Measurements from ENCODE around the gene OR10H1.
"Not testable (repeated sequence)": the region's sequence is repeated elsewhere in the genome, so short reads cannot be mapped to it uniquely, and the experiment has no call there.

OR10H1 gene

DNA sequence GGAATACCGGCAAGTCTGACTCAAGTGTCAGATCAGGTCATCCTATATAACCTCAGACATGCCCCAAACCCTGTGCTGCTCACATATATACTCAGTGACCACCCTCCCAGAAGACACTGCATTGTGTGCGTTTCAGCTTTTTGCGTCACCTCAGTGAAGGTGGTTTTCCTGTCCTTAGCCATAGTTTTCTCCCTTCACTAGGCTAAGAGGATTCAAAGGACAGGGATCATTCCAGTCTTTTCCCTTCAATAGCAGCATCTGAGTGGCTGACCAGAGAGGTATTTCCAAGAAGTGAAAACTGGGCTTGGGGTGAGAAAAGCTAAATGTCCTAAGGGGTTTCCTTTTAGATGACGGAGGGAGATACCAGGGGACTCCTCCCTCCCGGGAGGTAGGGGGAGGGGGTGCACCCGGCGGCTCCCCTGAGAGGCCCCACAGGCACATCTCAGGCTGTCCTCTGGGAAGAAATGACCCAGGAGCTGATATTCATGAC, 12.7 kb upstream of the OR10H1 start:
- DNase-seq: no peak

DNA sequence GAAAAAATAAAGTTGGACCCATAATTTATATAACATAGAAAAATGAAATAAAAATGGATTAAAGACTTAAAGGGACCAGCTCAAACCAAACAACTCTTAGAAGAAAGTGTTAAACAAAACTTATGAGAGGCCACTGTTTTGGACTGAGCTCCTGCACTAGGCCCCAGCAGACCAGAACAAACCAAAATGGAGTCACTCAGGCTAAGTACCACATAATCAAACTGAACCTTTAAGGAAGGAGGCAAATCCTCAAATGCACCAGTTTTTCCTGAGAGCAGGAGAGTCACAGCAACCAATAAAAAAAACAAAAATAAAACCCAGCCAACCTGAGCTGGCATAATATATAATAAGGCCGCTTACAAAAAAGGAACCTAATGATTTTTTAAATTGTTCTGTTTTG, 10.3 kb upstream of the OR10H1 start:
- no peak for DNase-seq

- no peak for DNase-seq
These were observed 5.2 kb upstream of the OR10H1 start for GRCh38 chr19:15820646-15821045.

DNA sequence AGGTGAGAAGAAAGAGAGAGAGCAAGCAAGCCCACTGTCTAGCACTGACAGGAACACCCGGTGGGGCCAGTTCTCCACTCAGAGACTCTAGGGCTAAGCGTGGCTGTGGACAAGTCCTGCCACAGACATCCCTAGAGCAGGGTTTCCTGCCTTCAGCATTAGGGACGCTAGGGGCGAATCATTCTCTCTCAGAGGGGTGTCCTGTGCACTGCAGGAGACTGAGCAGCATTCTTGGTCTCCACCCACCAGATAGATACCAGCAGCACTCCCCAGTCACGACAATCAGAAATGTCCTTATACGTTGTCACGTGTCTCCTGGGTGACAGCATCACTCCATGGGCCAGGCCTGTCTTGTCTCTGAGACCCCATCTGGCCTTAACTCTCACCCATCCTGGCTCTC, 1.5 kb downstream of the OR10H1 start:
- no peak for DNase-seq

- DNase-seq: no peak
These were observed 3.3 kb downstream of the OR10H1 start for GRCh38 chr19:15812060-15812722.

DNA sequence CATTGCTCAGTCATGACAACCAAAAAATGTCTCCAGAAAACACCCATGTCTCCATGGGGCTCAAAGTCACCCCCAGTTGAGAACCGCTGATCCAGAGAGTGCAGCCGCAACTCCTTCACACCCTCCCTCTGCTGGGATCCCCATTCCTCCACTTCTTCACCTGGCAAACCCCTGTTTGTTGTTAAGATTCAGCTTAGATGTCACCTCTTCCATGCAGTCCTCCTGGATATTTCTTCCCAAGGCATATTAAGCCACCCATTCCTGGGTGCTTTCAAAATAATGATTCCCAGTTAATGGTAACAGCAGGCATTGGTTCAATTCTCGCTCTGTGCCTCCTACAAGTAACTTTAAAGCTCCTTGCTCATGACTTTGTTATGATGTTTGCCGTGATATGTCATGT, 4.0 kb downstream of the OR10H1 start:
- no peak for DNase-seq

- no peak for DNase-seq
These were observed 5.1 kb downstream of the OR10H1 start for GRCh38 chr19:15810335-15810734.

DNA sequence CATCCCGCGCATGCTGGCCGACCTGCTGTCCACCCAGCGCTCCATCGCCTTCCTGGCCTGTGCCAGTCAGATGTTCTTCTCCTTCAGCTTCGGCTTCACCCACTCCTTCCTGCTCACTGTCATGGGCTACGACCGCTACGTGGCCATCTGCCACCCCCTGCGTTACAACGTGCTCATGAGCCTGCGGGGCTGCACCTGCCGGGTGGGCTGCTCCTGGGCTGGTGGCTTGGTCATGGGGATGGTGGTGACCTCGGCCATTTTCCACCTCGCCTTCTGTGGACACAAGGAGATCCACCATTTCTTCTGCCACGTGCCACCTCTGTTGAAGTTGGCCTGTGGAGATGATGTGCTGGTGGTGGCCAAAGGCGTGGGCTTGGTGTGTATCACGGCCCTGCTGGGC, 21.2 kb downstream of the OR10H1 start:
- not testable (repeated sequence) for DNase-seq

- no peak for DNase-seq
These were observed 25.4 kb downstream of the OR10H1 start for GRCh38 chr19:15790096-15790495.

- DNase-seq: no peak
These were observed 26.7 kb downstream of the OR10H1 start for GRCh38 chr19:15788594-15789270.

DNA sequence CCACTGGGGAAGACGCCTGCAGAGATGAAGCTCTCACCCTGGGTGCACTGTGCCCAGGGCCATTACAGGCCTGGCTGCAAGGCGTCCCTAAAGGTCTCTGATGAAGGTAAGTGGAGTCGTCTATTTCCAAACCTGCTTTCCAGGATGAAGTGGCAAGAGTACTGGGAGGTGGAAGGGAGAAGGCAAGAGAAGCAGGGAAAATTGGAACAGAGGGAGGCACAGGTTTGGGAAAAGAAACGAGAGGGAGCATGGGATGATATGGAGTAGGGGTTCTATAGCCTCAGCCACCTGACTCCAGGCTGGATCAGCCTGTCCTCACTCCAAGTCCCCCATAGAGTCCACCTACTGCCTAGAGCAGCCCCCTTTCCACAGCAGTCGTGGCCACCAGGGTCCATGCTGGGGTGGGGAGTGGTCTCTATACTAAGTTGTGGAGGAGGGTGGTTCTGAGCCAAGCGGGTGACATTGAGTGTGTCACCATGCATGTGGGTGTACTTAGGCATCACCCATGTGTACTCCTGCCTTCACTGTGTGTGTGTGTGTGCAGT, 27.8 kb downstream of the OR10H1 start, which contains the start of gene OR10H5:
TSS of gene OR10H5 (plus strand) at position 51 of the 545 bp plus-strand sequence. CDS start 6,388 bp downstream, outside the sequence.
- DNase-seq: no peak

GRCh38 chr19:15782896-15783295, 32.6 kb downstream of the OR10H1 start:
- not testable (repeated sequence) for DNase-seq

DNA sequence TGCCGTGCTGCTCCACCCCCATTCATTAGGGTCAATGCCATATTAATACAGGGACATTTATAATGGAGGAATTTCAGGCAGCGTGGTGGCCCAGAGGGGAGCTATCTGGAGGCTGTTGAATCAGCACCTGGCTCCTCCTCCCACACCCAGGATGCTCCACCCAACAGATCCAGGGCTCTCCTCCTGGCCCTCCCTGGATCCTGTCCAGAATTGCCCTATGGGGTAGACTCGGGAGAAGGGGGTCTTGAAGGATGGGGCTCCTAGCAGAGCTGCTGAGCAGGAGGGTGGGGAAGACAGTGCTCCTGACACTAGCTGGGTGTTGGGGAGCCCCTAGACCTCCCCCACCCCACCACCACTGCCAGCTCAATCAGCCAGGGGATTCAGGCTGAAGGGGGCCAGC, 33.3 kb downstream of the OR10H1 start:
- DNase-seq: no peak

DNA sequence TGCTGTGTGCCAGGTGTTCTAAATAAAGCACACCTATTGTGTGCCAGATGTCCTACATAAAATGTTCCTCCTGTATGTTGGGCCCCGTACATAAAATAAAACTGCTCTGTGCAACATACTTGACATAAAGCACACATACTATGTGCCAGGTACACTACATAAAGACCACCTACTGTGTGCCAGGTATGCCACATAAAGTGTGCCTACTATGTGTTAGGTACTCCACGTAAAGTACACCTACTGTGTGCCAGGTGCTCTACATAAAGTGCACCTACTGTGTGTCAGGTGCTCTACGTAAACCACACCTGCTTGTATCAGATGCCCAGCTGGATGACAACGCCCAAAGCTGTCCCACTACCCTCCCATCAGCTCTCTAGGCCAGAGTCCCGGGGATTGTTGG, 33.8 kb downstream of the OR10H1 start:
- no peak for DNase-seq

DNA sequence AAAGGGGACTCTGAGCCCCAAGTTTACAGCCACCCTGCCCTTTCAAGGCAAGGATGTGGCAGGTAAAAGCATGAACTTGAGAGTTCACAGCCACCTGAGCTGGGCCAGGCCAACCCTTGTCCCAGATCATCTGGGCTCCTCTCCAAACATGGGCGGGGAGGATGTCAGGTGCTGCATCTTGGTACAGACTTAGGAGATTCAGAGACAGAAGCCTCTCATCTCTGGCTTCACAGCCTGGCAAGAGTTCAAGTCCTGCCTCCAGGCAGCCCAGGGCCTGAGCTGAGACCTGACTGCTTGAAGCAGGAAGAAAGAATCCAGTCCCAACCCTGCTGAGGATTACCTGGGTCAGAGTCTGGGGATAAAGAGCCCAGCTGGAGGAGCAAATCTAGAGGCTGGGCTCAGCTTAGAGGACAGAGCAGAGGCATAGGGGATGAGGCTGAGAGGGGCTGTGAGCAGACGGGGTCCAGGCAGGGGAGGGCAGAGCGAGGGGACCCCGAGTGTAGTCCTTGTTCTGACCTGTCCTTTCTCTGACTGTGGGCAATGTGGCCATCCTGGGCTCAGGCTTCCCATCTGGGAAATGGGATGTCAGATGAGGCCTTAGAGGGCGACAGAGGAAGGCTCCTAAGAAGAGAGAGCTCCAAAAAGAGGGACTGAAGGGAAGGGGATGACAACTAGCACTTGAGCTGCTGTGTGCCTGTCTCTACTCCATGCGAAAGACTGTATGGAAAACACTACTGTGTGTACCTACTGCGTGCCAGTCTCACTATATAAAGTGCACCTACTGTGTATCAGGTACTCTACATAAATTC, 34.6 kb downstream of the OR10H1 start:
- no peak for DNase-seq

DNA sequence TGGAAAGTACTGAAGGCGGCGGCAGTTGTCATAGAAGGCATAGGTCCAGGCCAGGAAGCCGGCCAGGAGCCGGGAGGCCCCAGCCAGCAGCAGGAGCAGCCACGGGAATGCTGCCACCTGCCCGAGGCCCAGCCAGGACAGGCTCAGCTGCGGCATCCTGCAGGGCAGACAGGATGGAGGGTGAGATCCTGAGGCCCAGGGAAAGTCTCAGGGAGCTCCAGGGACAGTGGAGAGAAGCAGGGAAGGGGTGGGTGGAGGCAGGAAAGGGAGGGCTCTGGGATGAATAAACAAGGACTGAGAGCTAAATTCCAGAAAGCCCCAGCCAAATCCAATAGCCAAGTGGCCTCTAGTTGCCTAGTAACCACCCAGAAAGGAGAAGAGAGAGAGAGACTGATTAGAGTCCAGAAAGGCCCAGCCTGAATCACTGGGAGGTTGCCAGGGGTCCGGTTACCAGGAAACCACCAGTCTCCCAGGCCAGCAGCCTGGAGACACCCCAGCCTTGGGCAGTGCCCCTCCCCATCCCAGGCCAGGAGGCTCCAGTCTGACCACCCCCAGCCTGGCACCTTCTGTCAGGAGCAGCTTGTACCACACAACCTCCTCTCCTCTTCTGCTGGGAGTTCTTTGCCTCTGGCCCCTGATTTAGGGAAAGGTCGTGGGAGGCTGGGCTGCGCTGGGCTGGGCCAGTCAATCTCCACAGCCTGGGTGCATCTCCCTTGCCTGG, 35.5 kb downstream of the OR10H1 start:
- no peak for DNase-seq

- DNase-seq: no peak
These were observed 38.2 kb downstream of the OR10H1 start for GRCh38 chr19:15776991-15777970.

DNA sequence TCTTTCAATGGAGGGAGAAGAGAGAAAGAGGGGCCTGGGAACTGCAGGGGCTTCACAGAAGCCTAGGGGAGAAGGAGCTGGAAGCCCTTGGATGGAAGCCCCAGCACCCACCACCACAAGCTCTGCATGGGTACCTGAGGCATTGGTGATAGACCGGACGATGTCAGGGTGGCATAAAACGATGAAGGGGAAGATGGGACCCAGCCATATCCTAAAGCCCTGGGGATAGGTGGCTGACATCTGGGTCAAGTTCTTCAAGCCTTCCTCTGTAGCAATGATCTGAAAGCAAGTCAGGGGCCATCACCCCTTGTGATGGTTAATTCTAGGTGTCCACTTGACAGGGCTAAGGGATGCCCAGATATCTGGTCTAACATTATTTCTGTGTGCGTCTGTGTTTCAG, 39.2 kb downstream of the OR10H1 start:
- DNase-seq: no peak

GRCh38 chr19:15775249-15775648, 40.2 kb downstream of the OR10H1 start:
- DNase-seq: no peak

- DNase-seq: not testable (repeated sequence)
These were observed 41.3 kb downstream of the OR10H1 start for GRCh38 chr19:15774159-15774558.

DNA sequence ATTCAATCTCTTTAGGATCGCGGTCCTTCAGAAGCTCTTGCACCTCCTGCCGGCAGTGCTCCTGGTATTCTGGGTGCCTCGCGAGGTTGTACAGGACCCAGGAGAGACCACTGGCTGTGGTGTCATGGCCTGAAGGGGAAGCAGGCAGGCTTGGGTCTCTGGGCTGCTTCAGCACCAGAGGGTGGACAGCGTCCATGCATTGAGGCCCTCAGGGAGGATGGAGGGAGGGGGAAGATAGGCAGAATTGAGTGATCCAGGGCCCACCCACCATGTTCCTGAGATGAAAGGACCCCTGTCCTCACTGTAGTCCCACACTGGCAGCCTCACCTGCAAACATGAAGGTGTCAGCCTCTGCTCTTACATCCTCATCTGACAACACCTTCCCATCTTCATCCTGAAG, 45.9 kb downstream of the OR10H1 start:
- DNase-seq: no peak

All from NCI-H1105 (cell line).